Stimulated activated CD4-positive, alpha-beta T cell treated with anti-CD3 and anti-CD28 coated beads, Interleukin-2, amount 100 ng/mL, for 48 hours (primary cell): ENCODE measurements around the gene MAGEA4.

ENCODE experiments used
- DNase-seq, 2 donors: peaks; one replicate each; pipeline ENCODE4 v3.0.0-alpha.2; 2020

Gene MAGEA4

DNA sequence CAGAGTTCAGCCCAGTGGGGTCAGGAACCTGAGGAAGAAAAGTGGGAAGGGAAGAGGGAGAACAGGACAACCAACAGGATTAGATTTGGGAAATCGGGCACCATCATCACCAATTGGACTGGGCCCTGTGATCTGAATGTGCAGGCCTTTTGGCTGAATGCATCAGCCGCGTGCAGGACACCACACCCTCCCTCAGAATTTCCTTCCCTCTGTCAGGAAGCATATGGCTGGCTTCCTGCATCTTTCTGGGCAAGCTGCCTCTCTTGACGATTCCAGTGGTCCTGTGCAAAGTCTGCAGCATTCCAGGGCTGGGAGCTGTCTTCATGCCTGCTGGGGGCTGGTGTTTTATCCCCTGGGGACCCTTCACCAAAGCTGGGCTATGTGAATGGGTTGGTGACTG, 16.4 kb downstream of the MAGEA4 start:
- DNase-seq: no peak

- no peak for DNase-seq
Observed at GRCh38 chrX:151935358-151935757, 22.7 kb downstream of the MAGEA4 start.

DNA sequence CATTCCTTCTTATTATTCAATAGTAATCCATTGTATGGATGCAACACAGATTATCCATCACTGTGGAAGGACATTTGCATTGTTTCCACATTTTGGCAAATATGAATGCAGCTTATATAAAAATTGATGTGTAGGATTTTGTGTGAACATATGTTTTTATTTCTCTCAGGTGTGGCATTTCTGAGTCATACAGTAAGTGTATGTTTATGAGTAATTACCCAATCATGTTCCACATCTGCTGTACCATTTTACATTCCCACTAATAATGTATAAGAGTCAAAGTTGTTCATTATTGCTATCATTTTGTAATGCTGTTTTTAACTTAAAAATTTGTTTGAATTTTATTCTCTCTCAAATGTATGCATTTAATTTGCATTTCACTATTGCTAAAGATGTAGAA, 25.5 kb downstream of the MAGEA4 start:
- no peak for DNase-seq

GRCh38 chrX:151954730-151955129, 42.0 kb downstream of the MAGEA4 start:
- no peak for DNase-seq

- DNase-seq: no peak
Observed at GRCh38 chrX:151958101-151958500, 45.4 kb downstream of the MAGEA4 start.

DNA sequence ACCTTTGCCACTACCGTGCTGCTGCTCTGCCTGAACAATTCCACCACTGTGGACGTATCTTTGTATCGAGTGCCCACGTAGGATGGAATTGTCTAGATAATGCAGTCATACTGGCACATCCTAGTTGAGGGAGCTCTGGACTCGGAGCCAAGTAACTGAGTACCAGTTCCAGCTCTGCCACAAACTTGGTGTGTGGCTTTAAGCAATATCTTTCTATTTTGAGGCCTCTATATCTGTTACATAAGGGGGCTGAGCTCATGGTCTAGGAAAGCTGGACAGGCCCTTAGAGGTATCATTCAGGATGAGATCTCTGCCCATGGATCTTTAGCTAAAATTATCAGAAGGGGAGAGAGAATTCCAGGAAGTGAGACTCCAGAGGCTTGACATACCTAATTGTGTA, 49.3 kb downstream of the MAGEA4 start:
- DNase-seq: no peak

DNA sequence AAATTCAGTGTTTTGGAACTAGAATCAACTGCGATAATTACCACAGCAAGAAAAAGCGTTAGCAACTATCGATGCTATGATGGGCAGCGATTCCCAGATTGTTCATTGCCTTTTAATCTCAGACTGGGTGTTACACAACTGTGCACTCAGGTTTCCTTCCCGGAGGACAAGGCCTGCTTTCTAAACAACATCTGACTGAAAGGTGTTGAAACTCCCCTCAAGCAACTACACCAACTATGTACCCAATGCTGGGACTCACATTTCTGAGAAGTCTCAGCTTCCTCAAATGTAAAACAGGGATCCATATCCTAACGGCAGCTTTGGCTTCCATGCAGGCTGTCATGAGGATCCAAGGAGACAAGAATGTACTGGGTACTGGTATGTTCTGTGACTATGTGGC, 53.5 kb downstream of the MAGEA4 start:
- DNase-seq: no peak

DNA sequence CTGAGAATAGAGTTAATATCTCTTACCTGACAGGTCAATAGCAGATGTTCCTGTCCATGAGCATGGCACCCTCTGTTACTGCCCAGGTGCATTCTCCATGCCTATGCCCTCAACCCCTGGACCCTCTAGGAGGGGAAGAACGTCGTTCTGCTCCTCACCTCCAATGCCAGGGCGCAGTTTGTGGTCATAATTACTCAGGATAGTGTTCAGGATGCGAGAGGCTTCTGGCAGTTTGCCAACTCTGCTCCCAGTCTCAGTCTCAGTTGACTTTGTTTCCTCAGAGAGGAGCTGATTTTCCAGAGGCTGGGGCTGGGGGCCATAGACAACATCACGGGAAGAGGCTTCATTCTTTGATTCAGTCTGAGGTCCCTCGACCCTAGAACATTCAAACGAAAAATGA, 57.3 kb downstream of the MAGEA4 start:
- no peak for DNase-seq

GRCh38 chrX:151970661-151971060, 58.0 kb downstream of the MAGEA4 start:
- no peak for DNase-seq

DNA sequence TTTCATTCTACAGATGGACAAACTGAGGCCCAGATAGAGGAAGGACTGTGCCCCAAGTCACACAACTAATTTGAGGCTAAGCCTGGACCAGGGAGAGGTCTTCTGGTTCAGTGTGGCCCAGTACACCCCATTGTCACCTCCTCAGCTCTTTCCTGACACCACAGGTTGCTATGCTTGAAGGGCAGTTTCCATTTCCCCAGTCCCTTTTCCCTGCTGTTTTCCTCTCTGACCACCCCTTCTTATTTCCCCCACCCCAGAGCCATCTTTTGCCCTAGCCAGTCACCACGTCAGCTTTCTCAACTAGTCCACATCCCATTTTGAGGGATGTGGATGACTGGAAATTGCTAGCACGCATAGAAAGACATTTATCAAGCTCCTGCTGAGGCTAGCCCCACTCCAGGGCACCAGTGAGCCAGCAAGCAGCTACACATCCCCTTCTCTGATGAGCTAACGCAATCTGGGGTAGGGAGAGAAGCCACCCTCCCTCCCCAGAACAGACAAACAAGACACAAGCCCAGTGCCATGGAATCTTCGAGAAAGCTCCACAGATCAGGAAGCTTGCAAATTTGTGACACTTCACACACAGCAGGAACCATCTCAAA, 60.5 kb downstream of the MAGEA4 start:
- DNase-seq: no peak

- DNase-seq: no peak
Observed at GRCh38 chrX:151973851-151974335, 61.2 kb downstream of the MAGEA4 start.
